ENCODE results near the gene THBS3. TPM values are rescaled to one million over a fixed set of nuclear protein-coding genes. Genes with fewer than 3 reads are reported as not detected.
"Not testable (repeated sequence)": the region's sequence is repeated elsewhere in the genome, so short reads cannot be mapped to it uniquely, and the experiment has no call there.

Gene THBS3
- total RNA-seq, 1 donor from 2014 or later = 7.2 TPM

- DNase-seq = no peak
- H3K9me3 ChIP-seq (replicated peaks) = no peaks in the 10 kb centered on the region
- H3K4me1 ChIP-seq = peaks cover 21% of the 10 kb centered on the region
- no peaks in the 10 kb centered on the region for H3K36me3 ChIP-seq
- intact Hi-C loops (cut with micrococcal nuclease) = no loop called here
- H3K27ac ChIP-seq (replicated peaks) = peak overlapping the region; percentile 92
- no peak for TF ChIP-seq CTCF (IDR thresholded peaks at IDR 0.05; ENCODE audit: borderline replicate concordance)
- no peaks in the 10 kb centered on the region for H3K27me3 ChIP-seq (ENCODE audit: low read depth)
- H3K4me3 ChIP-seq = peak overlapping the region; percentile 80
Observed at GRCh38 chr1:155228096-155228427, 20.4 kb upstream of the THBS3 start.

- H3K27me3 ChIP-seq (ENCODE audit: low read depth) = no peaks in the 10 kb centered on the region
- peak overlapping the region; percentile 80 for H3K4me3 ChIP-seq
- TF ChIP-seq CTCF (IDR thresholded peaks at IDR 0.05; ENCODE audit: borderline replicate concordance) = no peak
- intact Hi-C loops (cut with micrococcal nuclease) = no loop called here
- no peaks in the 10 kb centered on the region for H3K9me3 ChIP-seq (replicated peaks)
- DNase-seq = peak; percentile 99
- H3K4me1 ChIP-seq = peaks cover 21% of the 10 kb centered on the region
- no peaks in the 10 kb centered on the region for H3K36me3 ChIP-seq
- peak overlapping the region; percentile 92 for H3K27ac ChIP-seq (replicated peaks)
Observed at GRCh38 chr1:155227261-155228095, 19.8 kb upstream of the THBS3 start.

GRCh38 chr1:155226910-155227260 lies 19.2 kb upstream of the THBS3 start:
- DNase-seq = peak; percentile 35
- no peaks in the 10 kb centered on the region for H3K36me3 ChIP-seq
- H3K4me1 ChIP-seq = peaks cover 21% of the 10 kb centered on the region
- H3K27me3 ChIP-seq (ENCODE audit: low read depth) = no peaks in the 10 kb centered on the region
- H3K4me3 ChIP-seq = peak overlapping the region; percentile 80
- TF ChIP-seq CTCF (IDR thresholded peaks at IDR 0.05; ENCODE audit: borderline replicate concordance) = peak; percentile 14
- intact Hi-C loops (cut with micrococcal nuclease) = no loop called here
- H3K9me3 ChIP-seq (replicated peaks) = no peaks in the 10 kb centered on the region
- H3K27ac ChIP-seq (replicated peaks) = peak overlapping the region; percentile 92

GRCh38 chr1:155226188-155226909 lies 18.7 kb upstream of the THBS3 start:
- Histone ChIP-seq H3K27me3 (ENCODE audit: low read depth) (no peaks in the 10 kb centered on the region), H3K4me1 (peaks cover 21% of the 10 kb centered on the region), H3K27ac (replicated peaks) (peak overlapping the region; percentile 92), H3K9me3 (replicated peaks) (no peaks in the 10 kb centered on the region), H3K36me3 (no peaks in the 10 kb centered on the region), H3K4me3 (peak overlapping the region; percentile 80)
- intact Hi-C loops (cut with micrococcal nuclease) = no loop called here
- peak; percentile 60 for TF ChIP-seq CTCF (IDR thresholded peaks at IDR 0.05; ENCODE audit: borderline replicate concordance)
- peak; percentile 79 for DNase-seq

GRCh38 chr1:155225404-155225759 lies 17.7 kb upstream of the THBS3 start:
- DNase-seq; intact Hi-C loops (cut with micrococcal nuclease); H3K9me3 ChIP-seq (replicated peaks); H3K4me3 ChIP-seq; H3K27ac ChIP-seq (replicated peaks); H3K27me3 ChIP-seq (ENCODE audit: low read depth); H3K36me3 ChIP-seq: not testable (repeated sequence)
- peaks cover 21% of the 10 kb centered on the region for H3K4me1 ChIP-seq

- no peaks in the 10 kb centered on the region for H3K27me3 ChIP-seq (ENCODE audit: low read depth)
- no peak overlapping the region for H3K4me3 ChIP-seq
- intact Hi-C loops (cut with micrococcal nuclease) = no loop called here
- no peak overlapping the region for H3K27ac ChIP-seq (replicated peaks)
- H3K9me3 ChIP-seq (replicated peaks) = no peaks in the 10 kb centered on the region
- TF ChIP-seq CTCF (IDR thresholded peaks at IDR 0.05; ENCODE audit: borderline replicate concordance) = no peak
- no peaks in the 10 kb centered on the region for H3K36me3 ChIP-seq
- peaks cover 19% of the 10 kb centered on the region for H3K4me1 ChIP-seq
- DNase-seq = no peak
Observed at GRCh38 chr1:155223047-155223446, 15.3 kb upstream of the THBS3 start.

GRCh38 chr1:155220211-155220965 lies 12.7 kb upstream of the THBS3 start:
- H3K27me3 ChIP-seq (ENCODE audit: low read depth); H3K36me3 ChIP-seq; H3K4me1 ChIP-seq; H3K4me3 ChIP-seq; H3K27ac ChIP-seq (replicated peaks); DNase-seq; H3K9me3 ChIP-seq (replicated peaks); intact Hi-C loops (cut with micrococcal nuclease): not testable (repeated sequence)
